NCI-H510A (cell line): ENCODE measurements around the gene CYP17A1.
"Not testable (repeated sequence)": the region's sequence is repeated elsewhere in the genome, so short reads cannot be mapped to it uniquely, and the experiment has no call there.

Experiments
- DNase-seq: peaks from one replicate; lab custom pipeline; 2025; lab: John Stamatoyannopoulos, UW

CYP17A1 gene

GRCh38 chr10:102837230-102837721, at the start of gene CYP17A1:
Gene CYP17A1 (minus strand): TSS chr10:102837413. CDS start chr10:102837361, 52 bp downstream.
- no peak for DNase-seq

GRCh38 chr10:102880256-102880655, 43.0 kb upstream of the CYP17A1 start:
- DNase-seq = no peak

- no peak for DNase-seq
Measured at GRCh38 chr10:102878629-102879028, 41.4 kb upstream of the CYP17A1 start.

- no peak for DNase-seq
Measured at GRCh38 chr10:102876747-102877153, 39.5 kb upstream of the CYP17A1 start.

- no peak for DNase-seq
Measured at GRCh38 chr10:102872163-102872562, 35.0 kb upstream of the CYP17A1 start.

- DNase-seq = no peak
Measured at GRCh38 chr10:102870221-102870620, 33.0 kb upstream of the CYP17A1 start.

- DNase-seq = peak; percentile 46
Measured at GRCh38 chr10:102869258-102870198, 32.3 kb upstream of the CYP17A1 start, which contains the start of gene AS3MT. Gene AS3MT (plus strand): TSS chr10:102869470. CDS start chr10:102869593, 123 bp downstream.

GRCh38 chr10:102868911-102869257, 31.7 kb upstream of the CYP17A1 start:
- no peak for DNase-seq

GRCh38 chr10:102865620-102866019, 28.4 kb upstream of the CYP17A1 start:
- no peak for DNase-seq

GRCh38 chr10:102863660-102864059, 26.4 kb upstream of the CYP17A1 start:
- DNase-seq = no peak

- no peak for DNase-seq
Measured at GRCh38 chr10:102859911-102860310, 22.7 kb upstream of the CYP17A1 start.

GRCh38 chr10:102856758-102857424, 19.7 kb upstream of the CYP17A1 start:
- DNase-seq = no peak

GRCh38 chr10:102855731-102856436, 18.7 kb upstream of the CYP17A1 start:
- not testable (repeated sequence) for DNase-seq

- not testable (repeated sequence) for DNase-seq
Measured at GRCh38 chr10:102853237-102853636, 16.0 kb upstream of the CYP17A1 start.

GRCh38 chr10:102850025-102850518, 12.9 kb upstream of the CYP17A1 start:
- DNase-seq = no peak

- DNase-seq = no peak
Measured at GRCh38 chr10:102845352-102845902, 8.2 kb upstream of the CYP17A1 start.

GRCh38 chr10:102844190-102844776, 7.1 kb upstream of the CYP17A1 start:
- not testable (repeated sequence) for DNase-seq

GRCh38 chr10:102843139-102843538, 5.9 kb upstream of the CYP17A1 start:
- DNase-seq = not testable (repeated sequence)

- no peak for DNase-seq
Measured at GRCh38 chr10:102841827-102842345, 4.7 kb upstream of the CYP17A1 start.

GRCh38 chr10:102838276-102838927, 1.2 kb upstream of the CYP17A1 start:
- not testable (repeated sequence) for DNase-seq
